Measurements from ENCODE around the gene GLB1L2.

DNA sequence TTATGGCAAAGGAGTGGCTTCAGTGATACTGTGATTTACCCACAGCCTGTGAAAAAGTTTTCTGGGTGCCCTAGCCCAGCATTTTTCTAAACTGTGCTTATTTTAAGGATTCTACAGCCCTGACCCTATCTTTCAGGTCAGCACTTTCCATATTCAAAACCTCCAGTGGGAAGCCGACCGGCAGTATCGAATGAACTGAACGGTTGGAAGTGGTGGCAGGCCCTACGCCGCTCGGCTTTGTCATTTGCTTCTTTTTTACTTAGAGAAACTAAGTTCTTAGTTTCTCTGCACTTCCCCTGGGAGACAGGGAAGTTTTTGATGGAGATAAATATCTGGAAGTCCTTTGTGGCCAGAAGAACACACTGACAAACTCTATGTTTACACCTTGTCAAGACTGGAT, 994 bp downstream of the GLB1L2 start:
- TF ChIP-seq, protein P1, sequence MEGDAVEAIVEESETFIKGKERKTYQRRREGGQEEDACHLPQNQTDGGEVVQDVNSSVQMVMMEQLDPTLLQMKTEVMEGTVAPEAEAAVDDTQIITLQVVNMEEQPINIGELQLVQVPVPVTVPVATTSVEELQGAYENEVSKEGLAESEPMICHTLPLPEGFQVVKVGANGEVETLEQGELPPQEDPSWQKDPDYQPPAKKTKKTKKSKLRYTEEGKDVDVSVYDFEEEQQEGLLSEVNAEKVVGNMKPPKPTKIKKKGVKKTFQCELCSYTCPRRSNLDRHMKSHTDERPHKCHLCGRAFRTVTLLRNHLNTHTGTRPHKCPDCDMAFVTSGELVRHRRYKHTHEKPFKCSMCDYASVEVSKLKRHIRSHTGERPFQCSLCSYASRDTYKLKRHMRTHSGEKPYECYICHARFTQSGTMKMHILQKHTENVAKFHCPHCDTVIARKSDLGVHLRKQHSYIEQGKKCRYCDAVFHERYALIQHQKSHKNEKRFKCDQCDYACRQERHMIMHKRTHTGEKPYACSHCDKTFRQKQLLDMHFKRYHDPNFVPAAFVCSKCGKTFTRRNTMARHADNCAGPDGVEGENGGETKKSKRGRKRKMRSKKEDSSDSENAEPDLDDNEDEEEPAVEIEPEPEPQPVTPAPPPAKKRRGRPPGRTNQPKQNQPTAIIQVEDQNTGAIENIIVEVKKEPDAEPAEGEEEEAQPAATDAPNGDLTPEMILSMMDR (IDR thresholded peaks at IDR 0.05; ENCODE audit: low read length) = no peak
- no peak for TF ChIP-seq EZH2 (IDR thresholded peaks at IDR 0.05; ENCODE audit: borderline replicate concordance, low read length)
